HG03521 (cell line): ENCODE data around the gene GRID1.

Experiments
- ATAC-seq: cut with Tn5 transposase; IDR thresholded peaks from one replicate; pipeline ENCODE4 v1.9.1; 2021; ENCODE audit warnings: mild to moderate bottlenecking, moderate library complexity; ENCODE audit not compliant: unreplicated experiment

Gene GRID1

GRCh38 chr10:86199041-86199440, 167.6 kb downstream of the GRID1 start:
- no peak for ATAC-seq

- no peak for ATAC-seq
Measured at GRCh38 chr10:86198271-86198670, 168.3 kb downstream of the GRID1 start.

GRCh38 chr10:86197166-86197790, 169.3 kb downstream of the GRID1 start:
- ATAC-seq = no peak

GRCh38 chr10:86195521-86196157, 171.0 kb downstream of the GRID1 start:
- ATAC-seq = no peak

GRCh38 chr10:86194684-86195083, 171.9 kb downstream of the GRID1 start:
- no peak for ATAC-seq

- ATAC-seq = no peak
Measured at GRCh38 chr10:86193841-86194240, 172.8 kb downstream of the GRID1 start.

- no peak for ATAC-seq
Measured at GRCh38 chr10:86192691-86193090, 173.9 kb downstream of the GRID1 start.

- ATAC-seq = no peak
Measured at GRCh38 chr10:86192147-86192546, 174.4 kb downstream of the GRID1 start.

GRCh38 chr10:86191686-86192085, 174.9 kb downstream of the GRID1 start:
- ATAC-seq = no peak

- ATAC-seq = no peak
Measured at GRCh38 chr10:86191166-86191565, 175.4 kb downstream of the GRID1 start.

- no peak for ATAC-seq
Measured at GRCh38 chr10:86190291-86190690, 176.3 kb downstream of the GRID1 start.

- ATAC-seq = no peak
Measured at GRCh38 chr10:86189891-86190290, 176.7 kb downstream of the GRID1 start.

- ATAC-seq = no peak
Measured at GRCh38 chr10:86188796-86189558, 177.6 kb downstream of the GRID1 start.

- ATAC-seq = no peak
Measured at GRCh38 chr10:86188326-86188725, 178.3 kb downstream of the GRID1 start.

GRCh38 chr10:86187499-86188239, 178.9 kb downstream of the GRID1 start:
- ATAC-seq = no peak

- ATAC-seq = no peak
Measured at GRCh38 chr10:86186633-86187032, 180.0 kb downstream of the GRID1 start.

- ATAC-seq = no peak
Measured at GRCh38 chr10:86182595-86182994, 184.0 kb downstream of the GRID1 start.

GRCh38 chr10:86182150-86182549, 184.4 kb downstream of the GRID1 start:
- ATAC-seq = no peak

GRCh38 chr10:86180861-86181260, 185.7 kb downstream of the GRID1 start:
- ATAC-seq = no peak

- ATAC-seq = no peak
Measured at GRCh38 chr10:86179961-86180360, 186.6 kb downstream of the GRID1 start.

GRCh38 chr10:86179153-86179524, 187.5 kb downstream of the GRID1 start:
- ATAC-seq = no peak
